ENCODE results near the gene TSPAN2. TPM values are rescaled to one million over a fixed set of nuclear protein-coding genes. Genes with fewer than 3 reads are reported as not detected.

Gene TSPAN2
- polyA plus RNA-seq, 1 experiment = 4.0 TPM

DNA sequence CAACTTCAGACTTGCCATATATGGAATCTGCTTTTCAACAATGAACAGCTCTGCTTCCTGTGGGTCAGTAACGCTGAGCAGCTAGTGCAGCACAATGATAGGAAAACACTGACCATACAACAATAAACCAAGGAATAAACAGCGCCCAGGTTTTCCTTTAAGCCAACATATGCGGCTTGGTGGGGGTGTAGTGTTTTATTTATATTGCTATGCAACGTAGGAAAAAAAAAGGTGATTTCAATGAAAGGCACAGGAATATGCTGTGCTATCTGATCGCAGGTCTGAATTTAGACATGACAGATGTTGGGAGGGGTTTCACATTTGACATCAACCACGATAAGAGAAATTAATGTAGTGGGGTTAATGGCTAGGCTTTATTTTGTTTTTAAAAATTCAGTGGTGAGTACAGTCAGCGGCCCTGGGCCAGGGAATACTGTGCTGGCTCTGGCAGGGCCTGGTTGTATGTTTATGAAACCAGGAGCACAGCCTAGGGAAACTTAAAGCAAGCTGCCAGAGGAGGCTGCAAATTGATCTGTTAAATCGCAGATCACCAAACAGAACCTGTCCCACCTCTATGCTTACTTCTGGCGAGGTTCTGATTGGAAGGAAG is 4.3 kb downstream of the TSPAN2 start:
- TF ChIP-seq, protein P1, sequence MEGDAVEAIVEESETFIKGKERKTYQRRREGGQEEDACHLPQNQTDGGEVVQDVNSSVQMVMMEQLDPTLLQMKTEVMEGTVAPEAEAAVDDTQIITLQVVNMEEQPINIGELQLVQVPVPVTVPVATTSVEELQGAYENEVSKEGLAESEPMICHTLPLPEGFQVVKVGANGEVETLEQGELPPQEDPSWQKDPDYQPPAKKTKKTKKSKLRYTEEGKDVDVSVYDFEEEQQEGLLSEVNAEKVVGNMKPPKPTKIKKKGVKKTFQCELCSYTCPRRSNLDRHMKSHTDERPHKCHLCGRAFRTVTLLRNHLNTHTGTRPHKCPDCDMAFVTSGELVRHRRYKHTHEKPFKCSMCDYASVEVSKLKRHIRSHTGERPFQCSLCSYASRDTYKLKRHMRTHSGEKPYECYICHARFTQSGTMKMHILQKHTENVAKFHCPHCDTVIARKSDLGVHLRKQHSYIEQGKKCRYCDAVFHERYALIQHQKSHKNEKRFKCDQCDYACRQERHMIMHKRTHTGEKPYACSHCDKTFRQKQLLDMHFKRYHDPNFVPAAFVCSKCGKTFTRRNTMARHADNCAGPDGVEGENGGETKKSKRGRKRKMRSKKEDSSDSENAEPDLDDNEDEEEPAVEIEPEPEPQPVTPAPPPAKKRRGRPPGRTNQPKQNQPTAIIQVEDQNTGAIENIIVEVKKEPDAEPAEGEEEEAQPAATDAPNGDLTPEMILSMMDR (IDR thresholded peaks at IDR 0.05; ENCODE audit: low read depth, low read length) = no peak
- Histone ChIP-seq H3K4me3 (ENCODE audit: low read depth, low read length) (no peak overlapping the region), H3K27ac (ENCODE audit: low read depth, low read length) (peak overlapping the region; percentile 11), H3K27me3 (ENCODE audit: control insufficient read depth, insufficient read depth, low read length) (no peaks in the 10 kb centered on the region), H3K9me3 (ENCODE audit: control insufficient read depth, insufficient read depth, low read length) (no peaks in the 10 kb centered on the region; the same call in 1 of the 2 replicates)
- ChIA-PET POLR2A (no interaction called here), CTCF (interaction anchor here (0.9 to 1.2 kb wide), 3 partner anchors 19 to 621 kb away, joined by 3 read pairs; no protein-coding TSS in a partner anchor)
- DNase-seq (ENCODE audit: low read depth, low spot score) = no peak

- no peak for DNase-seq (ENCODE audit: low read depth, low spot score)
- CTCF ChIA-PET = interaction anchor here (0.9 kb wide), 1 partner anchor 30 kb away, joined by 4 read pairs; no protein-coding TSS in a partner anchor
- no peaks in the 10 kb centered on the region for H3K27me3 ChIP-seq (ENCODE audit: control insufficient read depth, insufficient read depth, low read length)
- H3K27ac ChIP-seq (ENCODE audit: low read depth, low read length) = no peak overlapping the region
- POLR2A ChIA-PET = no interaction called here
- TF ChIP-seq, protein P1 (IDR thresholded peaks at IDR 0.05; ENCODE audit: low read depth, low read length) = no peak
- no peak overlapping the region for H3K4me3 ChIP-seq (ENCODE audit: low read depth, low read length)
- no peaks in the 10 kb centered on the region for H3K9me3 ChIP-seq (ENCODE audit: control insufficient read depth, insufficient read depth, low read length)
Observed at GRCh38 chr1:115082949-115083348, 6.4 kb downstream of the TSPAN2 start.

DNA sequence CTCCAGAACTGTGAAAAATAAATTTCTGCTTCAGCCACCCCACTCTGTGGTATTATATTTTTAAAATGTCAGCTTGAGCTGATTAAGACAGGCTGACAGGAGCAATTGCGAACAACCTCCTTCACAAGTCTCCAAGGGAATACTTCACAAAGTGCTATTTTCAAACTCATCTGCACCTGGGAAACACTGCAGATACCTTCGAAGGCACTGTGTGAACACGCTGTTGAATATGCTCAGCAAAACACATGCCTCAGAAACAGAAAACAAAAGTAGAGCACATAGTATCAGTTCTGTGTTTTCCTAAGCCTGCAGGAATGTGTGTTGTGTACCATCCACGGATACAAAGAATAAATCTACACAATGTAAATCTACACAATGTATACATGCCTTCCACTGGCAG is 10.6 kb downstream of the TSPAN2 start:
- ChIA-PET CTCF (interaction anchor here (1.6 to 2.9 kb wide), 3 partner anchors 9 to 34 kb away, joined by 3 to 10 read pairs (median 6); no protein-coding TSS in a partner anchor), POLR2A (no interaction called here)
- Histone ChIP-seq H3K4me3 (ENCODE audit: low read depth, low read length) (no peak overlapping the region), H3K27ac (ENCODE audit: low read depth, low read length) (no peak overlapping the region), H3K27me3 (ENCODE audit: control insufficient read depth, insufficient read depth, low read length) (peaks cover 10% of the 10 kb centered on the region), H3K9me3 (ENCODE audit: control insufficient read depth, insufficient read depth, low read length) (no peaks in the 10 kb centered on the region)
- no peak for DNase-seq (ENCODE audit: low read depth, low spot score)
- TF ChIP-seq, protein P1 (IDR thresholded peaks at IDR 0.05; ENCODE audit: low read depth, low read length) = no peak

- TF ChIP-seq, protein P1 (IDR thresholded peaks at IDR 0.05; ENCODE audit: low read depth, low read length) = no peak
- H3K27me3 ChIP-seq (ENCODE audit: control insufficient read depth, insufficient read depth, low read length) = peaks cover 10% of the 10 kb centered on the region
- H3K27ac ChIP-seq (ENCODE audit: low read depth, low read length) = no peak overlapping the region
- CTCF ChIA-PET = interaction anchor here (1.6 to 2.3 kb wide), 2 partner anchors 8 to 25 kb away, joined by 3 to 6 read pairs; no protein-coding TSS in a partner anchor
- H3K4me3 ChIP-seq (ENCODE audit: low read depth, low read length) = no peak overlapping the region
- H3K9me3 ChIP-seq (ENCODE audit: control insufficient read depth, insufficient read depth, low read length) = no peaks in the 10 kb centered on the region
- POLR2A ChIA-PET = no interaction called here
- no peak for DNase-seq (ENCODE audit: low read depth, low spot score)
Observed at GRCh38 chr1:115077984-115078330, 11.3 kb downstream of the TSPAN2 start.

- Histone ChIP-seq H3K9me3 (ENCODE audit: control insufficient read depth, insufficient read depth, low read length) (no peaks in the 10 kb centered on the region), H3K4me3 (ENCODE audit: low read depth, low read length) (no peak overlapping the region), H3K27ac (ENCODE audit: low read depth, low read length) (no peak overlapping the region), H3K27me3 (ENCODE audit: control insufficient read depth, insufficient read depth, low read length) (peaks cover 10% of the 10 kb centered on the region)
- no peak for DNase-seq (ENCODE audit: low read depth, low spot score)
- ChIA-PET POLR2A (no interaction called here), CTCF (interaction anchor here (1.6 to 2.3 kb wide), 2 partner anchors 8 to 24 kb away, joined by 3 to 6 read pairs; no protein-coding TSS in a partner anchor)
- TF ChIP-seq, protein P1 (IDR thresholded peaks at IDR 0.05; ENCODE audit: low read depth, low read length) = no peak
Observed at GRCh38 chr1:115077286-115077983, 11.9 kb downstream of the TSPAN2 start.

Measured in AG04450 (cell line).